ENCODE data around the gene SLC30A7. TPM values are rescaled to one million over a fixed set of nuclear protein-coding genes. Genes with fewer than 3 reads are reported as not detected.
A peak's percentile ranks its signal among the peaks of the same experiment; 100 is the strongest.
"Not testable (repeated sequence)": the region's sequence is repeated elsewhere in the genome, so short reads cannot be mapped to it uniquely, and the experiment has no call there.

The SLC30A7 gene
- polyA plus RNA-seq, 3 donors, result 9.2 to 23.3 (median 17.6) TPM

DNA sequence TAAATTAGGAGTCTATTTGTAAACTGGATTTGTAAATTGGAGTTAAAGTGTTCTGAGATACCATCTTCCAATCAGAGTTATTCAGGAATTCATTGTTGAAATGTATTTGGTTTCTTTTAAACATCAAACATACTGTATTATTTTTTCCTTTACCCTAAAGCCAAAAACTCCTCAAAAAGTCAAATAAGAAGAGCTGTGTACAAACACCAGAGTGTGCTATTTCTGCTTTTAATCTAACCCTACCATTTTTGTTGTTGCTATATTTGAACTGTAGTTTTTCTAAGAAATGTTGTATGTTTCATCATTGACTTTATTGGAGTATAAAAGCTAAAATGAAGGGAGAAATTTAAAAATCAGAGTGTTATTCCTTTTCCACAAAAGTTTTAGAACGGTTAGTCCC lies 35.8 kb downstream of the SLC30A7 start:
- H3K36me3 ChIP-seq (replicated peaks in 1 of 2; ENCODE audit: control insufficient read depth in 1 of 2, insufficient read depth in 2 of 2, low read length in 2 of 2), result peaks cover 15 to 70% of the 10 kb centered on the region in 2 donors
- no CpG with 5 or more reads among the region's 1 CpG for WGBS (ENCODE audit: insufficient coverage)
- H3K36me3 Mint-ChIP-seq, result peaks cover 45 to 51% of the 10 kb centered on the region in 2 donors
- peaks cover 0 to 9% (median 2%) of the 10 kb centered on the region in 7 donors for H3K9me3 Mint-ChIP-seq
- H3K4me3 Mint-ChIP-seq, result no peak overlapping the region
- DNase-seq, result no peak
- H4K20me1 ChIP-seq (ENCODE audit: insufficient read depth, low read length), result peaks cover 8% of the 10 kb centered on the region
- H2AFZ ChIP-seq (ENCODE audit: insufficient read depth, low read depth, low read length, poor library complexity, severe bottlenecking), result no peak overlapping the region
- intact Hi-C loops (cut with micrococcal nuclease), result no loop called here
- H3K27ac ChIP-seq (ENCODE audit: low read depth in 1 of 2, low read length in 2 of 2), result no peak overlapping the region
- H3K9ac ChIP-seq (ENCODE audit: insufficient read depth, low read length, poor library complexity, severe bottlenecking), result no peak overlapping the region
- no peaks in the 10 kb centered on the region for H3K27me3 Mint-ChIP-seq (ENCODE audit: low read depth in 3 of 3)
- TF ChIP-seq, protein P1, sequence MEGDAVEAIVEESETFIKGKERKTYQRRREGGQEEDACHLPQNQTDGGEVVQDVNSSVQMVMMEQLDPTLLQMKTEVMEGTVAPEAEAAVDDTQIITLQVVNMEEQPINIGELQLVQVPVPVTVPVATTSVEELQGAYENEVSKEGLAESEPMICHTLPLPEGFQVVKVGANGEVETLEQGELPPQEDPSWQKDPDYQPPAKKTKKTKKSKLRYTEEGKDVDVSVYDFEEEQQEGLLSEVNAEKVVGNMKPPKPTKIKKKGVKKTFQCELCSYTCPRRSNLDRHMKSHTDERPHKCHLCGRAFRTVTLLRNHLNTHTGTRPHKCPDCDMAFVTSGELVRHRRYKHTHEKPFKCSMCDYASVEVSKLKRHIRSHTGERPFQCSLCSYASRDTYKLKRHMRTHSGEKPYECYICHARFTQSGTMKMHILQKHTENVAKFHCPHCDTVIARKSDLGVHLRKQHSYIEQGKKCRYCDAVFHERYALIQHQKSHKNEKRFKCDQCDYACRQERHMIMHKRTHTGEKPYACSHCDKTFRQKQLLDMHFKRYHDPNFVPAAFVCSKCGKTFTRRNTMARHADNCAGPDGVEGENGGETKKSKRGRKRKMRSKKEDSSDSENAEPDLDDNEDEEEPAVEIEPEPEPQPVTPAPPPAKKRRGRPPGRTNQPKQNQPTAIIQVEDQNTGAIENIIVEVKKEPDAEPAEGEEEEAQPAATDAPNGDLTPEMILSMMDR (IDR thresholded peaks at IDR 0.05), result no peak
- no peaks in the 10 kb centered on the region for H3K27me3 ChIP-seq (ENCODE audit: control insufficient read depth in 2 of 2, insufficient read depth in 2 of 2, low read length in 2 of 2)
- peak overlapping the region in 1 of 7 donors; percentile 15 for H3K27ac Mint-ChIP-seq
- no peak overlapping the region for H3K4me2 ChIP-seq (replicated peaks; ENCODE audit: extremely low read depth, low read length, poor library complexity, severe bottlenecking)
- H3K4me3 ChIP-seq (replicated peaks in 1 of 3; ENCODE audit: low read depth in 2 of 3, low read length in 3 of 3), result no peak overlapping the region
- peaks cover 0 to 3% of the 10 kb centered on the region in 2 donors for H3K4me1 ChIP-seq (ENCODE audit: control insufficient read depth in 1 of 2, insufficient read depth in 2 of 2, low read length in 2 of 2)
- no peaks in the 10 kb centered on the region for H3K9me3 ChIP-seq (replicated peaks in 1 of 2; ENCODE audit: control insufficient read depth in 1 of 2, insufficient read depth in 1 of 2, low read length in 2 of 2)
- H3K4me1 Mint-ChIP-seq, result peaks cover 9% of the 10 kb centered on the region
- H3K79me2 ChIP-seq (ENCODE audit: insufficient read depth, low read length), result no peaks in the 10 kb centered on the region

- H3K4me3 ChIP-seq (replicated peaks in 1 of 3; ENCODE audit: low read depth in 2 of 3, low read length in 3 of 3); DNase-seq; H2AFZ ChIP-seq (ENCODE audit: insufficient read depth, low read depth, low read length, poor library complexity, severe bottlenecking); H4K20me1 ChIP-seq (ENCODE audit: insufficient read depth, low read length); H3K4me2 ChIP-seq (replicated peaks; ENCODE audit: extremely low read depth, low read length, poor library complexity, severe bottlenecking); H3K27me3 ChIP-seq (ENCODE audit: control insufficient read depth in 2 of 2, insufficient read depth in 2 of 2, low read length in 2 of 2); H3K4me3 Mint-ChIP-seq; H3K27me3 Mint-ChIP-seq (ENCODE audit: low read depth in 3 of 3); H3K4me1 Mint-ChIP-seq; H3K9ac ChIP-seq (ENCODE audit: insufficient read depth, low read length, poor library complexity, severe bottlenecking); intact Hi-C loops (cut with micrococcal nuclease); H3K9me3 Mint-ChIP-seq; H3K4me1 ChIP-seq (ENCODE audit: control insufficient read depth in 1 of 2, insufficient read depth in 2 of 2, low read length in 2 of 2); H3K9me3 ChIP-seq (replicated peaks in 1 of 2; ENCODE audit: control insufficient read depth in 1 of 2, insufficient read depth in 1 of 2, low read length in 2 of 2); H3K27ac ChIP-seq (ENCODE audit: low read depth in 1 of 2, low read length in 2 of 2); H3K79me2 ChIP-seq (ENCODE audit: insufficient read depth, low read length): not testable (repeated sequence)
- whole genome bisulfite sequencing (ENCODE audit: insufficient coverage), result no CpG with 5 or more reads among the region's 2 CpGs
- Mint-ChIP-seq H3K27ac (peak overlapping the region in 1 of 7 donors; percentile 70), H3K36me3 (peaks cover 54 to 63% of the 10 kb centered on the region in 2 donors)
- H3K36me3 ChIP-seq (replicated peaks in 1 of 2; ENCODE audit: control insufficient read depth in 1 of 2, insufficient read depth in 2 of 2, low read length in 2 of 2), result peaks cover 17 to 72% of the 10 kb centered on the region in 2 donors
Observed at GRCh38 chr1:100933555-100933954, 37.7 kb downstream of the SLC30A7 start.
